Measurements from ENCODE around the gene SRPK3.
"Not testable (repeated sequence)": the region's sequence is repeated elsewhere in the genome, so short reads cannot be mapped to it uniquely, and the experiment has no call there.

The SRPK3 gene

DNA sequence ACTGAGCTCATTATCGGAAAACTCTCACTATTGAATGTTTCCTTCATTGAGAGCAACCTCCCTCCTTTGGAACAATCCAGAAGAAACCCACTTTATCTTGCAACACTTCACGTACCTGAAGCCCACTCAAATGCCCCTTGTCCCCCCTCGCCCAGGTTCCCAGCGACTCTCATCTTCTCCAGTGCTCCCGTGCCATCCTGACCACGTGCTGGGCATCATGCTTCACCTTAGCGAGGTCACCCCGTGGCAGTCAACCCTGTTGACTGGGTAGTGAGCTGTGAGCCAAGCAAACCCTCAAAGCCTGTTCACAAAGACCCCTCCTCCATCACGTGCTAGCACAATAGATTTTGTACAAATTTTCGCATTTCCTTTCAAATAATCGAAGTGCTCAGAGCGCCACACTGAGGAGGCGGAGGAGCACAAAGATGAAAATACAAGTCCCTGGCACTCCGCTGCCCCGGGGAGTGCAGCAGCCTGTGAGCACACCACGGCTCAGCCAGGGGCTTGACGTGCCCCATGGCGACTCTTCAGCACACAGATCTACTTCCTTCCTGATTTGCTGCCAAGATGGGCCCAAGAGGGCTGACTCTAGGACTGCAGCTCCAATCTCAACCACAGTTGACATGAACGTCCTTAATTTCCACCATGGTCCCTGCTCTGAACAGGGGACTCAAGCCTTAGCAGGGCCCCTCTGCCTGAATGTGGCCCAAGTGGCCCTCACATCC lies 33.9 kb downstream of the SRPK3 start:
- DNase-seq = no peak

DNA sequence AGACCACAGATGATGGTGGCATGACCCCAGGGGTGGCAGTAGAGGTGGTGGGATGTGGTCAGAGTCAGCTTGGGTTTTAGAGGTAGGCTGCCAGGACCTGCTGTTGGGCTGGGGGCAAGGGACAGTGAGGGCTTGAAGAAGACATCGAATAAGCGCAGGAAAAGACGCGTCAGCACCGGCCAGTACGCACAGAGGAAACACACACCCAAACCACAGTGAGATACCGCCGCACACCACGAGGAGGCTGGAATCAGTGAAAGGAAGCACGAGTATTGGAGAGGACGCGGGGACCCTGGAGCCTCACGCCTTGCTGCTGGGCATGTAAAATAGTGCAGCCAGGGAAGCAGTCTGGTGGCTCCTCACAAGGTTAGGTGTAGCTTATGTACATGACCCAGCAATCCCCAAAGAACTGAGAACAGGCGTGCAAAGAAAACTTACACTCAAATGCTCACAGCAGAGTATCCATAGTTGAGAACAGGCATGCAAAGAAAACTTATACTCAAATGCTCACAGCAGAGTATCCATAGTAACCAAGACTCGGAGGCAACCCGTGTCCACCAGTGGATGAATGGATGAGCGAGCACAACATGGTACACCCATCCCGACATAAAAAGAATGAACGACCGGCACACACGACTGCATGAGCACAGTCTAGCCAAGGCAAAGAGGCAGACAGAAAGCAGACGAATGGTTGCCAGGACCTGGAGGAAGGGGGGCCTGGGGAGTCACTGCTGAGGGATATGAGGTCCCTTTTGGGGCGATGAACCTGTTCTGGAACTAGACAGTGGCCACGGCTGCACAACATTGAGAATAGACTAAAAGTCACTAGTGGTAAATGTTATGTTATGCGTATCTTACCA lies 36.2 kb downstream of the SRPK3 start:
- DNase-seq = no peak

DNA sequence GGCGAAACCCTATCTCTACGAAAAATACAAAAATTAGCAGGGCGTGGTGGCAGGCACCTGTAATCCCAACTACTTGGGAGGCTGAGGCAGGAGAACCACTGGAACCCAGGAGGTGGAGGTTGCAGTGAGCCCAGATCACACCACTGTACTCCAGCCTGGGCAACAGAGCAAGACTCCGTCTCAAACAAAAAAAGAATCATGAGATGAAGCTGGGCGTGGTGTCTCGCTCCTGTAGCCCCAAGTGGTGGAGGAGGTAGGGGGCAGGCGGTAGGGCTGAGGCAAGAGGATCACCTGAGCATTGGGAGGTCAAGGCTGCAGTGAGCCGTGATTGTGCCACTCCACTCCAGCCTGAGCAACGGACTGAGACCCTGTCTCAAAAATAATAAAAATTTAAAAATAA lies 37.2 kb downstream of the SRPK3 start:
- not testable (repeated sequence) for DNase-seq

DNA sequence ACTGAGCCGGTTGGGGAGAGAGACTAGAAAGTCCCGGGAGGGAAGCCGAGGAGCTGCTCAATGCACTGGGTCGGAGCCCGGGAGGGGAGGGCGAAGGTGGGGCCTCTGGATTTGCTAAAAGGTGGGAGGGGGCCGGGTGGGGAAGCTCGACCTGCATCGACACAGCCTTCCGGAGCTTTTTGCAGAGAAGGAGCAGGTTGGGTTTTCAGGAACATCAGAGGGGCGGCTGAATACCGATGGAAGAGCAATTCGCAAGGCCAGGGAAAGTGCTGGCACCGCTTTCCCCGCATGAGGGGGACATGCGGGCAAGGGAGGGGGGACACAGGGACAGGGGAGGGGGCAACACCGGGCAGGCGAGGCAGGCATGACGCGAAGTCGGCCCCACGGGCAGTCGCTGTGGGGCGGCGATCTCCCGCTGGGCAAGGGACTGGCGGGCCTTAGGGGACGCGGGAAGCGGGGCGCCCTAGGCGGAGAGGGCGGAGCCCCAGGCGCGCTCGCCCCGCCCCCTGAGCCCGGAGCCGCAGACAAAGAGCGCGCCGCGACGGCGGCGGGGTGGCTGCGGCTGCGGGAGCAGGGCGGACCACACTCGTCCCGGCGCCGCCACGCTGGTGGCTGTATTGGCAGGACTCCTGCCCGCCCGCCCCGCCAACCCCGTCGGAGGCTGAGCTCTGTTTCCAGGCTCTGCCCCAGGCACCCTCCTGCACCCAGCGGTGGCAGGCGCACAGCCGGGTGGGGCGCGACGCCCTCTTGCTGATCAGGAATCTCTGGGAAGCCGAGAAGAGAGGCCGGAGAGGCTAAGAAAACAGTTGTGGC lies 37.9 kb downstream of the SRPK3 start:
- no peak for DNase-seq

DNA sequence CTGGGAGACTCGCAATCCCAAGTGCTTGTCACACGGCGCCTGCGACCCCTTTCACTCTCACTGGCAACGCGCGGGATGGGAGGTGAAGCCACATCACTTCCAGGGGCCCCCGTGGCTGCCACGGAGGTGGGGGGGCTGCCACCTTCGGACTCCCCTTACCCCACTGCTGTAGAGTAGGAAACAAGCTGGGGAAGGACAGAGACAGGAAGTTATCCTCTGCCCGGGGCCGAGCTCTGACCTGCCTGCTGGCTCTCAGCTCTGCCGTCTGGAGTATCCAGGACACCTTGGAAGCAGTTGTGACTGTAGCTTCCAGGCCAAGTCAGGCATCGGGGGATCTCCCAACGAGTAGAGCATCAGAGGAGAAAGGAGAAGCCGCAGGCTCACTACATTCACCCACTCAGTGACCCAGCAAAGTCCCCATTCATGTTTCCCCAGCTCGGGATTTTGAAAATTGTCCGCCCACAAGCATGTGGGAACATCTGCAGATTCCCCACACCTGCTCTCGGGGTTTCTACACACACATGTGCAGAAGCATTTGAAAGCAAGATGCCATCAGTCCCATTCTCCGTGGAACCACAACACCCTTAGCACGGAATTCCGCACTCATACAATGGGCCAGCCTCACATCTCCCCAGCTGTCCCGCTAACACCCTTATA lies 38.7 kb downstream of the SRPK3 start:
- no peak for DNase-seq

DNA sequence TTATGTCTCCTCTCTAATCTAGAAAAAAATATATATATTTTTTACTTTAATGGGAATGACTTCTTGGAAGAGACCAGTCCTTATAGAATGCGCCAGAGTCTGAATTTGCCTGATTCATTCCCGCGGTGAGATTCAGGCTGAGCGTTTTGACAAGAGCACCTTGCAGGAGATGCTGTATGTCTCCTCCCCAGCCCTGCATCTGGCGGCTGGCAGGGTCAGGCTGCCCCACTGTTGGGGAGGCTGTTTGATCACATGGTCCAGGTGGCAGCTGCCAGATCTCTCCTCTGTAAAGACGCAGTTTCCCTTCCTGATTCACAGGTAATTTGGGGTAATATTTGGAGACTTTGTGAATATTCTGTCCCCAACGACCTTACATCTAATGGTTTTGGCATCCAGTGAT lies 39.8 kb downstream of the SRPK3 start:
- no peak for DNase-seq

DNA sequence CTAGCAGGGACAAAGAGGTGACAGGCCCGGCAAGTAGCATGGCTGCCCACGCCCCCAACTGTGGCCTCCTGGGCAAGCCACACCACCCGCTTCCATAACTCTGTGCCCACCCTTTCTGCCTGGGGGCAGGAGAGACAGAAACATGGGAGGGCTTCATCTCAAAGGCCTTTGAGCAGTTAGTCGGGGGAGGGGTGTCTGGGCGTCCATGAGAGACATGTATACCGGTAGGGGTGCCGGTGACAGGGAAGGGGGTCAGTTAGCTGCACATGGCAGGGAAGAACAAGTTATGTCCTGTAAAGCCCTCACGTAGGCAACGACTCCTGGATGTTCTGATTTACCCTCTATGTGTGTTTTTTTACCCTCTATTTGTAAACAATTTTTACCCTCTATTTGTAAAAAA lies 40.2 kb downstream of the SRPK3 start:
- DNase-seq = no peak

DNA sequence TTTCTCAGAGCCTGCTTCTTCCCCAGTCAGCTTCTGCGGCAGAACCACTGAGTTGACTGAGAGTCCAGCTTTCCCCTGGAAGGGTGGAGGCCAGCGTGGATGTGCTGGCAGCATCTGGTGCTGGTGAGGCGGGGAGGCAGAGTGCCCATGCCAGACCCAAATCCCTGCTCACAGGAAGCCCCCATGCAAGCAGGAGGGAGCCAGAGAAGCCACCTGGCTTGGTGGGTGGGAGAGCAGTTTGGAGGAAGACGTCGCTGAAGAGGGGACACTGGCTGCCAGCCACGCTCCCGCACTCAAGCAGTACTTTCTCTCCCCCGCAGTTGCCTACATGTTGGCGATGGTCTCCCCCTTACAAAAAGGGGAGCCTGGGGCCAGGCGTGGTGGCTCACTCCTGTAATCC lies 43.5 kb downstream of the SRPK3 start:
- DNase-seq = no peak

DNA sequence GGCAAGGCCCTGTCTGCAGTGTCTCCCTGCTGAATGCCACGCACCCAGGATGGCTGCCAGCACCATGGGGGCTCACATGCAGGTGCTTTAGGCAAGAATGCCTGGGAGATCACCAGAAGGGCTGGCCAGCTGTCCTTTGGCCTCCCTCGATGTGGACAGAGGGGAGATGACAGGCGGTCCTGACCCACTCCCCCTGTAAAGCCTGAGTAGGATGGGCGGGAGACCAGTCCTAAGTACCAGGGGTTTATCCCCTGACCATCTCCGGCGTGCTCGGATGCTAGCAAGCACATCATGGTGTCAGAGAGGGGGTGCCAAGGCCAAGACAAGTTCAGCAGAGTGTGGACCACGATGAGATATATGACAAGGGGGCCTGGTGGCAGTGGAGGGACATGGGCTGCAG lies 44.2 kb downstream of the SRPK3 start:
- no peak for DNase-seq

DNA sequence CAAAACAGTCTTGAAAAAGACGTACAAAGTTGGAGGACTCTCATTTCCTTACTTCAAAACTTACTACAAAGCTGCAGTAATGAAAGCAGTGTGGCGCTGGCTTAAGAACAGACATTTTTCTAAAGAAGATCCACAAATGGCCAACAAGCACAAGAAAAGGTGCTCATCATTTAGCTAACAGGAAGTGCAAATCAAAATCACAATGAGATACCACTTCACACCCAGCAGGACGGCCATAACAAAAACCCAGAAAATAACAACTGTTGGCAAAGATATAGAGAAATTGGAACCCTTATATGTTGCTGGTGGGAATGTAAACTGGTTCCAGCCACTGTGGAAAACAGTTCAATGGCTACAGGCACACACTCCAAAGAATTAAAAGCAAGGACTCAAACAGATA lies 46.2 kb downstream of the SRPK3 start:
- no peak for DNase-seq

DNA sequence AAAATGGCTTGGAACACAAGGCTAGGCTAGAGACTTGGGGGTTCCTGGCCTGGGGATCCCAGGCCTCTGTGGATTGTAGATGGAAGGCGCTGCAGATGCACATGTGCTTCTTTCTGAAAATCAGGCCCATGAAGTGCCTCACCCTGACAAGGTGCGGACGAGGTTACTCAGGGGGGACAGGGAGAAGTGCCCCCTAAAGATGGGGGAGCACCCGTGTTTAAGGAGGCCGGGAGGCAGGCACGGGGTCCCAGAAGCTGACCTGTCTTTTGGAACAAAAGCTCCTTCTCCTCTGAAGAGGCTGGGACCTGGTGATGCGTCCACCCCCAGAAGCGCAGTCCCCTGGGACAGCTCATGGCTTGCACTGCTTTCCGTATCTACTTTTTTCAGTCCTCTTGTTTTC lies 47.1 kb downstream of the SRPK3 start:
- DNase-seq = no peak

DNA sequence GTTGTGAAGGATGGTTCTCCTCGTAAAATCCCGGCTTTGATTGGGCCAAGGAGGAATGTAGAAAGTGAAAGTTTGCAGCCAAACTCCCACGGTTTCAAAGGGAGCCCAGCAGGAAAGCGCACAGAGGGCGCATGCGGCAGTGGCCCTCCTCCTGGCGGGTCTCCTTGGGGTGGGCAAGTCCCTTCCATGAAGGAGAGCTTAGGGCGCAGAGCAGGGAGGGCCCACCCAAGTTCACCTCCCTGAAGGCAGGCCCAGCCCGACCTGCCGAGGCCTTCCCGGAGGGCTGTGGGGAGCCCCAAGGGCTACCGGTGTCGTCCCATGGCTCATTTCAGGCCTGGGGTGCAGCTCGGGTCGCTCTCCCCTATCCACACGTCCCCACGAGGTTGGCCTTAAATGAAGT lies 47.5 kb downstream of the SRPK3 start:
- DNase-seq = no peak

DNA sequence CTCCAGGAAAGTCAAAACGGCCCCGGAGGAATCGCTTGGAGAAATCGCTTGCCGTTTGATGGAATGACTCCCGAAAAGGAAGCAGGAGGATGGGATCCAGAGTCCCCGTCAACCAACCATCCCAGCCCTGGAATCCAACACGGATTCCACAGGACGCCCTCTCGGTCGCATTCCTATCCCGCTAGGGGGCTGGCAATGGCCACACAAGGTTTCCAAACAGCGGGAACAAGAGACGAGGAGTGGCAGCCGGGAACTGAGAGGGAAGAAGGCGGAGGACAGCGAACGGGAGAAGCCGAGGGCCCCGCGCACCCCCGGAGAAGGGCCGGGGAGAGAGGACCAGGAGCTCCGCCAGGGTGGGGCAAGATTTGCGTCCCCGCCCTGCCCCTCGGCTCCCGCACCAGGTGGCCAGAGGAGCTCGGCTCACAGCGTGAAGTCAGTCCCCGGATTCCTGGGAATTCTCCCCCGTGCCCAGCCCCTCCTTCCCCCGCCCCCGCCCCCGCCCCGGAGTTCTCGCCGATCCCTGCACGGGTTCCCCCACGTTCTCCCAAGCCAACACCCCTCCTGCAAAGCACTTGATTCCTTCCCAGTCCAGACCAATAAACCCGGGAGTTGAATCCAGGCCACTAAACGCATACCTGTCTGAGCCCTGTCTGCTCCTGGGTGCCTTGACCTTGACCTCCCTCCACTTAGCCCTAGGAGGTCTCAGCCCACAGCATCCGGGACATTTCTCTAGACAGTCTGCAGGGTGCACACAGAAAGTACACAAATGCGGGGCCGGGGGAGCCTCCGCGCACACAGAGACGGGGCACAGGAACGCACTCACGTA lies 48.1 kb downstream of the SRPK3 start:
- DNase-seq = no peak

DNA sequence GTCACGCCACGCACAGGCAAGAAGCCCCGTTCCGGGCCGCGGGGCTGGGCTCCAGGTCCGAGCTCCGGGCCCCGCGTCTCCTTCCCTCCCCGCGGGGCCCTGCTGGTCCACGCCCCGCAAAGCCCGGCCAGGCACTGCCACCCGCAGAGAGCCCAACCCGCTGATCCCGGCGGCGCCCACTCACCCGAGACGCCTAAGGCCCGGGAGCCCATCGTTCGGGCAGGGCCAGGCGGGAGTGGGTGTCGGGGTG lies 48.6 kb downstream of the SRPK3 start:
- no peak for DNase-seq

DNA sequence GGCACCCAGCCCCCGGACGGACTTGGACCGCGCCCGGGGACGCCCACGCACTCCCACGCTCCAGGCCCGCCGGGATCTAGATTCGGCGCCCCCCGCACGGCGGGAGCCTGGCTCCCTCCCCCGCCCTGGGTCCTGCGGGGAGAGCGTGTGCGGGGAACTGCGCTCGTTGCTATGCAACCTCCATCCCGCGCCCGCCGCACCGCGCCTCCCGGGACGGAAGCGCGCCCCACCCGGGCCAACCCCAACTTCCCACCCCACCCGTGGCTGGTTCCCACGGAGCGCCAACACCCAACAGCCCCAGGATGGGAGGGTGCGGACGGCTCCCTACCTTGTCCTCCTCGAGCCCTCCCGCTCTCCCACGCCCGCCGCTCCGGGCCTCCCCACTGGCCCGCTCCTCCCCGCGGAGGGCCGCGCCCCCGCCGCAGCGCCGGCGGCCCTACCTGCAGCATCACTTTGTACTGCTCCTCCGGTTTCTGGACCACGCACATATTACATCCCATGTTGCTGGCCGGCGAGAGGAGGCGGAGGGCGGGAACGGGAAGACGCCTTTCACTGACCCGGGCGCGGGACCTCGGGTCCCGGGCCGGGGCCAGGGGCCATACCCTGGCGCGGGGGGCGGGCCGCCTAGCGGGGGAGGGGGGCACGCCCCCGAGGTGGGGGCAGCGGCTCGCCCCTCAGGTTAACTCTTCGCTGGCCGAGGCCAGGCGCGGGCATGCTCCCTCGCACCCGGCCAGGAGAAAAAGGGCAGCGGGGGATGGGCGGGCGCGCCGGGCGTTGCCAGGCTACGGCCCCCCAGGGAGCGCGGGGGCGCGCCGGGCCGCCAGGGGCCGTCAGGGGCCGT lies 49.2 kb downstream of the SRPK3 start, which contains the start of gene PDZD4:
Gene PDZD4, minus strand, starts transcription at position 746 of the 841 bp plus-strand sequence. Its CDS starts 246 bp downstream, at position 500.
- no peak for DNase-seq

DNA sequence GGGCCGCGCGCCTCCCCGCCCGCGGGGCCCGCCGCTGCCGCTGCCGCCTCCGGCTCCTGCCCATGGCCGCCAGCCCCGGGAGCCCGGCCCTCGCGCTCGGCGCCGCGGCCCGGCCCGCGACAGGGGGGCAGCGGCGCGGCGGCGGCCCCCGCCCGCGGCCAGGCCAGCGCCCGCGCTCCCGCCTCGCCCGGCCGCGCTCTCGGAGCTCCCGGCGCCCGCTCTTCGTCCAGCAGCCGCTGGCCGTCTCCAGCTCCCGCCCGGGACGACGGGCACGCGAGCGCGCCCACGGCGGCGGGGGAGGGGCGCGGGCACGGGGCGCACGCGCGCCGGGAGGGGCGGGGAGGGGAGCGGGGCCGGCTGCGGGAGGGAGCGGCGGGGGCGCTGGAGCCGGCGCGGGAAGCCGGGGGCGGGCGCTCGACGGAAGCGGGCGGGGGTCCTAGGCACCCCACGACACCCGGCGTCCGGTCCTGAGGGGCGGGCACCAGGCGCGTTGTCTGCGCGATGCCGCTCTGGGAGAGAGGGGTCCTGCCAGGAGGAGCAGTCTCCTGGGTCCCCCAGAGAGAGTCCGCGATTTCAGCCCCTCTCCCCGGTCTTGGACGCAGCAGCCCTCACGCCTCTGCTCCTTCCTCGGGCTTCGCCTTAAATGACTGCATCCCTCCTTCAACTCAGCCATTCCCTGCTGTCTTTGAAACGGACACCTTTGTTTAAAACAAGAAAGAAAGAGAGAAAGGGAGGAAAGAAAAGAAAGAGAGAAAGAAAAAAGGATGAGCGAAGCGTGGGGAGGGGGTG lies 50.0 kb downstream of the SRPK3 start:
- DNase-seq = no peak

DNA sequence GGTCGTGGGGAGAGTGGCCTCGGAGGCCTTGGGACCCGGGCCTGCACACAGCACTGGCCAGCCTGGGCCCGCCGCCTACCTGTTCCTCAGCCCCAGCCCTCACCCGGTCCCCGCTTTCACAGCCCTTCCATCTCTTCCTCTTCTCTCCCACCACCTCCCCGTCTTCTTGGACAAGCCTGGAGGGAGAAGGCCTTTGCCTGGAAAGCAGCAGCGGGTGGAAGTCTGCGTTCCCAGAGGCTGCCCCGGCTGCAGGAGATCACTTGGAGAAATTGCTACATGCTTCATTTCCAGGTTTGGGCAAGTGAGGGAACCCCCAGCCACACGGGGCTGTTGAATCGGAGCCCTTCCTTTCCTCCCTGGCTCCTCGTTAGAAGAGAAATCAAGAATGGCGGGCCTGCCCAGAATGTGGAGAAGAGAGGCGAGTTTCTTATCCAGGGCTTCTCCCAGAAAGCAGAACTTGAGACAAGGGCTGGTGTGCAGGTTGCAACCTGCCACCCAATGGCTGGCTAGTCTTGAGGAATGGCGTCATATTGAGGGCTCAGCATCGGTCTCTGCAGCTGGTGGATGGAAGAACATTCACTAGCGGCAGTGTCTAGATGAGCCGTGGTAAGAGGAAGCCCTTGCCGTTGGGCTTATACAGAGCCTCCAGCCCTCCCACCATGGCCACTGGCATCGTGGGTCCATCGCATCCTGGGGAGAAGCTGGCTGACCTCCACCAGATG lies 50.7 kb downstream of the SRPK3 start:
- DNase-seq = no peak

DNA sequence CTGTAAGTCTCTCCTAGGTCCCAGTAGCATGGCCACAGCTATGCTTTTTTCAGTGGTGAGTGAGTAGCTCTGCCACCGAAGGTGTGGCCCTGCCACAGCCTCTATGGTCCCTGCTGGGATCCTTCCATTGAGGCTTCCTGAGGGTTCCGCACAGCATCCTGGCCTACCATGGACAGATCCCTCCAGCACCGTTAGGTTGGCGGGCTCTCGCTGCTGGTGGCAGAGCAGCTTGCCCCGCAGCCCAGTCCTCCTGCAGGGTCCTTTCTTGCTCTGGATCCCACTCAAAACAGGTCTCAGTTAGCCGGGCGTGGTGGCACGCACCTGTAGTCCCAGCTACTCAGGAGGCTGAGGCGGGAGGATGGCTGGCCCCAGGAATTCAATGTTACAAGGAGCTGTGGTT lies 51.9 kb downstream of the SRPK3 start:
- no peak for DNase-seq

All from KG1 (cell line).